ENCODE data around the gene TENM4. TPM values are rescaled to one million over a fixed set of nuclear protein-coding genes. Genes with fewer than 3 reads are reported as not detected.

TENM4 gene
- total and polyA plus RNA-seq, 2 of the 13 experiments (the other 11 are each of a cell fraction or from before 2014, with no cell fraction given) = not detected

GRCh38 chr11:78699609-78700135 lies 741.2 kb downstream of the TENM4 start (continued):
- no peak for TF ChIP-seq ZNF18 (CRISPR knock-in tag; IDR thresholded peaks at IDR 0.05; ENCODE audit: insufficient replicate concordance)

- no peaks in the 10 kb centered on the region for H3K36me3 ChIP-seq (replicated peaks in 1 of 2; ENCODE audit: control insufficient read depth in 1 of 2, insufficient read depth in 2 of 2, low read length in 2 of 2)
- H3K79me2 ChIP-seq (ENCODE audit: insufficient read depth, low read length) = no peaks in the 10 kb centered on the region
- CTCF ChIA-PET (ENCODE audit: low intra/inter-chr PET ratio, low total read pairs) = no interaction called here
- H3K27me3 ChIP-seq (ENCODE audit: control insufficient read depth in 1 of 2, insufficient read depth in 2 of 2, low read length in 2 of 2) = peaks cover 2 to 28% of the 10 kb centered on the region in 2 experiments; a peak in 3 of 5 replicates
- DNase-seq (ENCODE audit: low spot score) (no peak), FAIRE-seq (no peak), ATAC-seq (no peak)
- in situ Hi-C loops (cut with HindIII; ENCODE audit: extremely low pct_ligation_motif_present, low pct_unique_long_range_greater_than_20kb) (no loop called here), intact Hi-C loops (cut with micrococcal nuclease; ENCODE audit: unreplicated experiment) (no loop called here)
- H2AFZ ChIP-seq (ENCODE audit: low read length) = no peak overlapping the region
- no peak overlapping the region for H3K9ac ChIP-seq (ENCODE audit: insufficient read depth, low read depth, low read length)
- 40% methylated on average over 3 of the region's 3 CpGs for WGBS (ENCODE audit: low lambda C conversion rate)
- POLR2A ChIA-PET = no interaction called here
- no peaks in the 10 kb centered on the region for H4K20me1 ChIP-seq (ENCODE audit: insufficient read depth, low read length)
- H3K4me1 ChIP-seq (ENCODE audit: insufficient read depth, low read length) = no peaks in the 10 kb centered on the region
- H3K9me3 ChIP-seq (ENCODE audit: low read length) = no peaks in the 10 kb centered on the region
- no TSS peak for BruUV-seq (replicated peaks)
- no peak overlapping the region for H3K4me2 ChIP-seq (ENCODE audit: low read depth, low read length)
- H3K27ac ChIP-seq (ENCODE audit: extremely low read length, insufficient read depth, low read length) = no peak overlapping the region
- H3K4me3 ChIP-seq (replicated peaks in 1 of 3; ENCODE audit: insufficient read depth in 1 of 3, low read depth in 2 of 3, low read length in 3 of 3) = no peak overlapping the region
- TF ChIP-seq EZH2 (conservative IDR thresholded peaks at IDR 0.05; ENCODE audit: low read depth, low read length) (no peak), ZNF567 (CRISPR knock-in tag; IDR thresholded peaks at IDR 0.05; ENCODE audit: borderline replicate concordance) (no peak), PRDM15 (CRISPR knock-in tag; IDR thresholded peaks at IDR 0.05) (no peak), ONECUT2 (CRISPR knock-in tag; IDR thresholded peaks at IDR 0.05) (no peak), PAX8 (CRISPR knock-in tag; IDR thresholded peaks at IDR 0.05; ENCODE audit: borderline replicate concordance) (no peak), ZNF704 (CRISPR knock-in tag; IDR thresholded peaks at IDR 0.05; ENCODE audit: borderline replicate concordance) (no peak), RBAK (CRISPR knock-in tag; IDR thresholded peaks at IDR 0.05) (no peak), ZNF615 (CRISPR knock-in tag; IDR thresholded peaks at IDR 0.05; ENCODE audit: borderline replicate concordance) (no peak), MEIS2 (CRISPR knock-in tag; IDR thresholded peaks at IDR 0.05) (no peak), PLSCR1 (CRISPR knock-in tag; IDR thresholded peaks at IDR 0.05; ENCODE audit: borderline replicate concordance) (no peak), ZFP36L1 (CRISPR knock-in tag; IDR thresholded peaks at IDR 0.05) (no peak), NFATC3 (CRISPR knock-in tag; IDR thresholded peaks at IDR 0.05) (no peak), AGO2 (optimal IDR thresholded peaks at IDR 0.05; ENCODE audit: low read depth, low read length) (no peak), TBX3 (IDR thresholded peaks at IDR 0.05; ENCODE audit: borderline replicate concordance) (no peak)
Observed at GRCh38 chr11:78698612-78699011, 742.2 kb downstream of the TENM4 start.

Measured in HepG2 (cell line).